GM08714 (cell line): ENCODE results near the gene CTBP1.
A peak's percentile ranks its signal among the peaks of the same experiment; 100 is the strongest.

Experiments used
- H3K4me3 ChIP-seq: fragments of 200-500 bp; sonication (Bioruptor generic); 2 replicates; pipeline ENCODE4 v1.5.1; 2014; ENCODE audit warnings: mild to moderate bottlenecking, low read length, inconsistent platforms
- ZNF274 ChIP-seq: IDR thresholded peaks from 2 replicates; pipeline ENCODE4 v1.6.1; 2012; ENCODE audit warnings: mild to moderate bottlenecking, low read depth, low read length

CTBP1 gene

DNA sequence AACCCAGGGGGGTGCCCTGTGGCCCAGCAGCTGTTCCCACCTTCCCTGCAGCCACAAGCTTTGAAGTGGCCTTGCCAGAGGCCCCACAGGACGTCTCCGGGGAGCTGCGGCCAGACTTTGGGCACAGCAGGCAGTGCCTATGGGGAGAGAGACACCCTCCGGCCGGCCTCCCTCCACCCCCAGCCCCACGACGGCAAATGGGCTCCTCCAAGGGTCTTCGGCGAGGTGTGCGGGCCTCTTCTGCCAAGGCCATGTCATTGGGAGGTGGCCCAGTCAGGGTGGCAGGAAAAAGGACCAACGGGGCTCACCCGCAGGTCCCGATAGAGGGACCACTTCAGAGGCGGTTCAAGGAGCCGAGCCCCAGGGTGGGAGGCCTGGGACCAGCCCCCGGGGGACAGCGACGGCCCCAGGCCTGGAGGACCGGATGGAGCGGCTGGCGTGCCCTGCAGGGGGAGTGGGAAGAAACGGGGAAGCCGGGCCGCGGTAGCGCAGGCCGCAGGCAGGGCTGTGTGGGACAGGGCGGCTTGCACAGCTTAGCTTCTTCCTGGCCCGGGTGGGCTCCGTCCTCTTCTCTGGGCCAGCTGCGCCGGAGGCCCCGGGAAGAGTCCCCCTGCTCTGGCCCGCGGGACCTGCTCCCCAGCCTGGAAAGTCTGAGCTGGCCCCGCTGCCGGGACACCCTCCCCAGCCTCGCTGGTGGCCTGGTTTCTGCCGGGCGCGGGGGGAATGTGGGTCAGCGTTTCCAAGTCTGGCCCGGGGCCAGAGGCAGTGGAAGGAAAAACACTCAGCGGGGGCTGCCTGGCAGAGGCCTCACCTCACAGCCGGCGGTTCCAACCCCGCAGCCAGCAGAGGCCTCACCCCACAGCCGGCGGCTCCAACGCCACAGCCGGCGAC, 54.7 kb downstream of the CTBP1 start:
- no peak overlapping the region for H3K4me3 ChIP-seq
- TF ChIP-seq ZNF274 = no peak

DNA sequence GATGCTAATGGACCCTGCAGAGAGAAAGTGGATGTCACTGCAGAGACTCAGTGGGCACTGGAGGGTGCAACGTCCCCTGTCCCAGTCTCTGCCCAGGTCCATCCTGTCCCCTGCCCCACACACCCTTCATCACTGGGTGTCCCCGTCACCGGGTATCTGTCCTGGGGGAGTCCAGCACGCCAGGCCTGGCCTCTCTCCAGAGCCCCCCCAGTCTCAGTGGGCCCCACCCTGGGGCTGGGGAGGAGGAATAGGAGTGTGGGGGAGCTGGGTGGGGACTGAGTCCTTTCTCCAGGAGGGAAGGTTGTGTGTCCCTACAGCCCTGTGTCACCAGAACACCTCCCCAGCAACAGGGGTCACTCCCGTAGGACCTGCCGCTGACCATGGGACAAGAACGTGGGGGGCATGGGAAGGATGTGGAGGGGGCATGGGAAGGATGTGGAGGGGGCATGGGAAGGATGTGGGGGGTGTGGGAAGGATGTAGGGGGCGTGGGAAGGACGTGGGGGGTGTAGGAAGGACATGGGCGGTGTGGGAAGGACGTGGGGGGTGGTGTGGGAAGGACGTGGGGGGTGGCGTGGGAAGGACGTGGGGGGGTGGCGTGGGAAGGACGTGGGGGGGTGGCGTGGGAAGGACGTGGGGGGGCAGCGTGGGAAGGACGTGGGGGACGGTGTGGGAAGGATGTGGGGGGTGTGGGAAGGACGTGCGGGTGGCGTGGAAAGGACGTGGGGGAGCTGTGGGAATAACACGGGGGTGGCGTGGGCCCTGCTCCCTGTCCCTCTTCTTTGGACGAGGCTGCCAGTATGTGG, 55.5 kb downstream of the CTBP1 start:
- H3K4me3 ChIP-seq = no peak overlapping the region
- TF ChIP-seq ZNF274 = no peak

DNA sequence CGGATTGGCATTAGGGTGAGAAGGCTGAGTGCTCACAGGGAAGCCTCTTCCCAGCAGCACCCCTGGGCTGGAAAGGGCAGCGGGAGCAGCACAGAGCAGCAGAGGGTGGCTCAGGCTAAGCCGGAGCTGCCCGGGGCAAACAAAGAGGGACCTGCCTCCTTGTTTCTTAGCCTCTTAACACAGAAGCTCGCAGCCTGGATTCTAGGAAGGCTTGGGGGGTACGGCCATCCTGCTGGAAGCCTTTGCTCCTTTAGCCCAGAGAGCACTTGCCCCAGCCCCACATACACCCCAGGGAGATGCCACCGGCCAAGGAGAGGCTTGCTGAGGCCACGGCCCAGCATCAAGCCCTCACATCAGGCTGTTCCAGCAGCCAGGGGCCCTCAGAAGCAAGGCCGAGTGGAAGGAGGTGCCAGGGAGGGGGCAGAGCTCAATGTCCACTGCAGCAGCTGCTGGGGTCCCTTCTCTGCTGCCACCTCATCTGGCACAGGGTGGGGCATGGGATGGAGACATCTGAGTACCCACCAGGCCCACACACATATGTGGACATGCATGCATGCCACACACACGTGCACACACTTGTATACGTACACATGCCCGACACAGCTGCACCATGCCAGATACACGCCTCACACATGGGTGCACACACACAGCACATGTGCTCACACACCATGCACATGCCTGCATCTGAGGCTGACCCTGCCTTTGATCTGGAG, 56.3 kb downstream of the CTBP1 start:
- H3K4me3 ChIP-seq = no peak overlapping the region
- TF ChIP-seq ZNF274 = no peak

DNA sequence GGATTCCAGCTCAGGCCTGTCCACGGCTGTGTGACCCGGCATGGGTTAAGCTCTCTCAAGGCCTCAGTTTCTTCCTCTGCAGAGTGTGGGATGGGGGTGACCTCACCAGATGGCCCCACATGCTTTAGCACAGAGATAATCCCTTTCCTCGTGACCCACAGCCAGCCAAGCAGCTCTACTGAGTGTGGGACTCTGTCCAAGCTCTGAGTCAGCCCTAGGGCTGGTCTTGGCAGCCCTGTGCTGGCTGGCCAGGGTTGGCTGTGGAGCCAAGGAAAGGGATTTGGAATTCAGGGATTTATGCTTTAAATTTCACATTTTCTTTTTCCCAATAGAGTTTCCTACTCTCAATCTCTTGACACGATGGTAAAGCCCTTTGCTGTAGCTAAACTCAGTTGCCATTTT, 56.8 kb downstream of the CTBP1 start:
- no peak overlapping the region for H3K4me3 ChIP-seq
- TF ChIP-seq ZNF274 = no peak

DNA sequence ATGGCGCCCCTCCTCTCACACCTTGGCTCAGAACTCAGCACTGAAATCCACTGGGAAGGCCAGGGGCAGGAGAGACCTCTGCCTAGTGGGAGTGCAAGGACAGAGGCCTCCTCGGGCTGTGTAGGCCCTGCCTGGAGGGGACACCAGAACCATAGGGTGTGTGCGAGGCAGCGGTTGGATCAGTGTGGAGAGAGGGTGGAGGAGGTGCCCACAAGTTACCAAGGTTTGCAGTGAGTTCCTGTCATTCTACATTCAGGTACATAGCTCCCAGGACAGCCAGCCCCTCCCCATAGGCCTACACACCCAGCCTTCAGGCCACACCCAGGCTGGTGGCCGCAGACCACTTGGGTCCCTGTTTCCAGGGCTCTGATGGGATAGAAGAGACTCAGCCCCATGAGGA, 57.3 kb downstream of the CTBP1 start:
- H3K4me3 ChIP-seq = no peak overlapping the region
- TF ChIP-seq ZNF274 = no peak

DNA sequence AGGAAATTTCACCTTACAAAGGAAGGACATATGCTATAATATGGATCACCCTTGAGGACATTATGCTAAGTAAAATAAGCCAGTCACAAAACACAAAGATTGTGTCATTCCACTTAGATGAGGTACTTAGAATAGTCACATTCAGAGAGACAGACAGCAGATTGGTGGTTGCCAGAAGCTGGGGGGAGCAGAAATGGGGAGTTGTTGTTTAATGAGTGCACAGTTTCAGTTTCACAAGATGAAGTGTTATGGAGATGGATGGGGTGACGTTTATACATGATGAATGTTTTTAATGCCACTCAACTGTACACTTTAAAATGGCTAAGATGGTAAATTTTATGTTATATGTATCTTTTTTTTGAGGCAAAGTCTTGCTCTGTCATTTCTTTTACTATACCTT, 61.7 kb downstream of the CTBP1 start:
- H3K4me3 ChIP-seq = no peak overlapping the region
- no peak for TF ChIP-seq ZNF274

DNA sequence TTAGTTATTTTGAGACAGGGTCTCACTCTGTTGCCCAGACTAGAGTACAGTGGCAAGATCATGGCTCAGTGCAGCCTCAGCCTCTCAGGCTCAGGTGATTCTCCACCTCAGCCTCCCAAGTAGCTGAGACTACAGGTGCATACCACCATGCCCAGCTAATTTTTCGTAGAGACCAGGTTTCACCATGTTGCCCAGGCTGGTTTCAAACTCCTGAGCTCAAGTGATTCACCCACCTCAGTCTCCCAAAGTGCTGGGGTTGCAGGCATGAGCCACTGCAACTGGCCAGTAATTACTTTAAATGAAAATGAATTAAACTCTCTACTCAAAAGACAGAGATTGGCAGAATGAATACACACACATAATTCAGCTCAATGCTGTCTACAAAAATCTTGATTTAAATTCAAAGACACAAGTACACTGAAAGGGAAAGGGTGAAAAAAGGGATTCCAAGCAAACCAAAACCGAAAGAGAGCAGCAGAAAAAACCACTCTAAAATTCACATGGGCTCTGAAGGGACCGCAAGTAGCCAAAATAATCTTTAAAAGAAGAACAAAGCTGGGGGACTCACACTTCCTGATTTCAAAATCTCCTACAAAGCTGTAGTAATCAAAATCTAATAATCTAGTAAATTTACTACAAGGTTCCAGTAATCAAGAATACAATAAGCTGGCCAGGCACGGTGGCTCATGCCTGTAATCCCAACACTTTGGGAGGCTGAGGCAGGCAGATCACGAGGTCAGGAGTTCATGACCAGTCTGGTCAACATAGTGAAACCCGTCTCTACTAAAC, 64.8 kb downstream of the CTBP1 start:
- no peak for TF ChIP-seq ZNF274
- peak overlapping the region; percentile 31; the same call in 1 of the 2 replicates for H3K4me3 ChIP-seq

DNA sequence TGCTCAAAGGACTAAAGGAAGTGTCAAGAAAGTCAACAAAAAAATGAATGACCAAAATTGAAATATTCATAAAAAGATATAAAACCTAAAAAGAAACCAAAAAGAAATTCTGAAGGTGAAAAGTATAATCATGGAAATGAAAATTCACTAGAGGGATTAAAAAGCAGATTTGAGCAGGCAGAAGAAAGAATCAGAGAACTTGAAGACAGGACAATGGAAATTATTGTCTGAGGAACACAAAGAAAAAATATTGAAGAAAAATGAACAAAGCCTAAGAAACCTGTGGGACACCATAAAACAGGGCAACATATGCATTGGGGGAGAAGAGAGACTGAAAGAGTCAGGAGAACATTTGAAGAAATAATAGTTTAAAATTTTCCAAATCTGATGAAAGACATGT, 66.6 kb downstream of the CTBP1 start:
- H3K4me3 ChIP-seq = no peak overlapping the region

DNA sequence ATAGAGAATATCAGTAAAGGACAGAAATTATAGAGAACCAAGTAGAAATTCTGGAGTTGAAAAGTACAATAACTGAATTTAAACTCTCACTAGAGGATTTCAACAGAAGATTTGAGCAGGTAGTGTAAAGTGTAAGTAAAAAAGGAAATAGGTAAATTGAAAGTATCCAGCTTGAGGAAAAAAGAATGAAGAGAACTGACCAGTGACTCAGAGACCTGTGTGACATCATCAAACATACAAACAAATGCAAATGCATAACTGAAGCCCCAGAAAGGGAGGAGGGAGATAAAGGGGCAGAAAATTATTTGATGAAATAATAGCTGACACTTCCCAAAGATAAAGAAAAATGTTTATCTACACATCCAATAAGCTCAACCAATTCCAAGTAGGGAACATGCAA, 68.3 kb downstream of the CTBP1 start:
- no peak for TF ChIP-seq ZNF274

More for the DNA sequence above, 66.6 kb downstream of the CTBP1 start:
- no peak for TF ChIP-seq ZNF274

DNA sequence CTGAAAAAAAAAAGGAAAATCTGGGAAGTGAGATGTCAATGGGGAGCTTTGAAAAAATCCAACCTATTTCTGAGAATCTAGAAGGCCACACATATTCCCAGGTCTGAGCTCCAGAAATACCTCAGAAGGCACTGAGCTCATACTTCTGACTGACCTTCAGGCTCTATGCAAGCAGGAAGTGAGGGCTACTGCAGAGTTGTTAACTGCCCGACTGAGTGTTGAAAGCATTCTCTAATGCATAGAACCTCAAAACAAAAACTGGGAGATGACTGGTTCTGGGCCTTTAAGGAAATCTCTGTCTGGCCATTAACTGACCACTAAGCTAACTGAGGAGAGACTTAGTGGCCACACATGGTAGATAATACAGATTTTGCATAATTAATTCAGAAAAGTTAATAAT, 69.0 kb downstream of the CTBP1 start:
- no peak for TF ChIP-seq ZNF274
- no peak overlapping the region for H3K4me3 ChIP-seq

More for the DNA sequence above, 68.3 kb downstream of the CTBP1 start:
- no peak overlapping the region for H3K4me3 ChIP-seq

DNA sequence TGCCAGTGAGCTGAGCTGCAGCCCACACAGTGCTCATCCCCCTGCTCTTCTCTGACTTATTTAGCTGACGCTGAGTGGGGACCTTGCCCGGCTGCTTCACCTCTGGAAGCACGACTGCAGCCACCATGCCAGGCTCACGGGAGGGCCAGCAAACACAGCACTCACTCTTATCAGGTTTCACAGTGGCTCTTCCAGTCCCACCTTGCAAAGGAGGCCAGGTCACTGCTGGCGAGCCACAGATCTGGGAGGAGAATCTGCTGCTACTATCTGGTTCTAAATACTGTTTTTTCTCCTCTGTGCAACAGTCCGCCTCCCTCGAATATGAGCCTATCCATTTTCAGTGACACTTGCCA, 69.9 kb downstream of the CTBP1 start:
- TF ChIP-seq ZNF274 = no peak
- H3K4me3 ChIP-seq = no peak overlapping the region

DNA sequence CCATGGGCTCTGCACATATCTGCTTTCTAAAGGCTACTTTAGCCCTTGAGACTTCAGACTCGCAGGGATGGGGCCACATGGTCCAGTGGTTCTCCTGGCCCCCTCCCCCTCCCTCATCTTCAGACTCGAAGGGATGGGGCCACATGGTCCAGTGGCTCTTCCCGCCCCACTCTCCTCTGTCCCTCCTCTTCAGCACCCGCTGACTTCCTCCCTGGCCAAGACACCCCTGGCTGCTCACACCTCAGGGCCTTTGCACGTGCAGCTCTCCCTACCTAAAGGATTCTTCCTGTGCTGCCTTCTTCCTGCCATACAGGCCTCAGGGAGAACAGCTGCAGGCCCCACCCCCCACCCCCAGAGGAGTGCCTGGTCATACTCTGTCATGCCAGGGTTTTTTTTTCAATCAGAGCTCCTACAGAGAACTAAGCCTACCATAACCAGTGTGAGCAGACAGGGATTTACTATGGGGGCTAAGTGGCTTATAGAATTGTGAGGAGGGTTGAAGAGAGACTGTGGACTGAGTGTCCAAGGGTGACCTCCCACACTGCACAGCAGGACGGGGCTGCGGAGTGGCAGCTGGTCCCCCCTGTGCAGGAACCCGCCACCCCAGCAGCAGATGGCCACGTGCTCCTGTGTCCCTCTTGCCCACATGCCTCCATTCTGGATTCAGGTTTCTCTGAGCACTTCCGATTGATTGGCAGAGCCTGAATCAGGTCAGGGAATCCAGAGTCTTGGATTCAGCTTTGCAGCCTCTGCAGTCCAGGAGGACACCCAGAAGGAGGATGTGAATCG, 70.4 kb downstream of the CTBP1 start:
- no peak for TF ChIP-seq ZNF274
- H3K4me3 ChIP-seq = no peak overlapping the region
